IMR-90 (cell line): ENCODE data around the gene POM121L2. TPM values are rescaled to one million over a fixed set of nuclear protein-coding genes. Genes with fewer than 3 reads are reported as not detected.

Experiments used
- ATAC-seq: fragments of 200-7000 bp; cut with Tn5 transposase; 2 replicates; pipeline ENCODE4 v1.9.1; 2020; ENCODE audit warnings: low read depth, mild to moderate bottlenecking, moderate library complexity
- BruUV-seq: library from RNA; stranded (reverse); fragments of 400-500 nt; replicated peaks from 2 replicates; lab custom pipeline; 2021; lab: Mats Ljungman, UMichigan
- CTCF ChIA-PET: fragments of 300-600 bp; formaldehyde crosslinking; extraction: SDS; loops from one replicate; lab custom pipeline; 2021; ENCODE audit warnings: antibody characterized with exemption; lab: Yijun Ruan, JAX
- POLR2A ChIA-PET: fragments of 300-600 bp; sonication (Branson Sonifier 250); formaldehyde crosslinking; loops from one replicate; lab custom pipeline; 2022; ENCODE audit warnings: antibody characterized with exemption; ENCODE audit not compliant: unreplicated experiment; lab: Charles Lee
- DNase-seq: peaks from one replicate; pipeline ENCODE4 v3.0.0; 2013
- H2AFZ ChIP-seq: replicated peaks from 2 replicates; pipeline ENCODE3; 2013; ENCODE audit warnings: low read length, mild to moderate bottlenecking; ENCODE audit not compliant: poor library complexity
- H2AK5ac ChIP-seq: 2 replicates; pipeline ENCODE4 v1.6.1; 2013; ENCODE audit warnings: low read depth, low read length, inconsistent platforms
- H2AK9ac ChIP-seq: replicated peaks from 2 replicates; pipeline ENCODE3; 2013; ENCODE audit warnings: mild to moderate bottlenecking, low read depth, low read length, moderate library complexity; ENCODE audit not compliant: poor library complexity
- H2BK120ac ChIP-seq: 2 replicates; pipeline ENCODE4 v1.6.1; 2013; ENCODE audit warnings: low read depth, low read length, inconsistent platforms
- H2BK15ac ChIP-seq: 3 replicates; pipeline ENCODE4 v1.6.1; 2013; ENCODE audit warnings: low read depth, low read length, inconsistent platforms
- H2BK20ac ChIP-seq: 2 replicates; pipeline ENCODE4 v1.6.1; 2013; ENCODE audit warnings: low read depth, mild to moderate bottlenecking, inconsistent platforms, low read length, moderate library complexity
- H2BK5ac ChIP-seq: 2 replicates; pipeline ENCODE4 v1.6.1; 2013; ENCODE audit warnings: mild to moderate bottlenecking, low read depth, low read length, inconsistent platforms; ENCODE audit not compliant: poor library complexity, severe bottlenecking
- H3K14ac ChIP-seq: replicated peaks from 2 replicates; pipeline ENCODE4 v1.6.1; 2013; ENCODE audit warnings: low read depth, low read length, inconsistent platforms
- H3K18ac ChIP-seq: 2 replicates; pipeline ENCODE4 v1.6.1; 2013; ENCODE audit warnings: low read depth, low read length, control low read depth
- H3K23ac ChIP-seq: 2 replicates; pipeline ENCODE4 v1.6.1; 2013; ENCODE audit warnings: low read depth, low read length, inconsistent platforms
- H3K27ac ChIP-seq: 2 replicates; pipeline ENCODE4 v1.5.1; 2013; ENCODE audit warnings: mild to moderate bottlenecking, control low read depth, low read length; ENCODE audit not compliant: insufficient read depth
- H3K27me3 ChIP-seq: 2 replicates; pipeline ENCODE4 v1.6.1; 2013; ENCODE audit warnings: low read length; ENCODE audit not compliant: control insufficient read depth, insufficient read depth
- H3K36me3 ChIP-seq: 2 replicates; pipeline ENCODE4 v1.6.1; 2013; ENCODE audit warnings: low read length, mixed read lengths; ENCODE audit not compliant: control insufficient read depth, insufficient read depth
- H3K4ac ChIP-seq: 2 replicates; pipeline ENCODE4 v1.6.1; 2013; ENCODE audit warnings: low read depth, low read length, inconsistent platforms
- H3K4me1 ChIP-seq: 2 replicates; pipeline ENCODE4 v1.6.1; 2013; ENCODE audit warnings: low read length, mixed read lengths; ENCODE audit not compliant: control insufficient read depth, insufficient read depth
- H3K4me2 ChIP-seq: 2 replicates; pipeline ENCODE4 v1.6.1; 2013; ENCODE audit warnings: low read depth, mild to moderate bottlenecking, control low read depth, low read length, moderate library complexity
- H3K4me3 ChIP-seq: 2 replicates; pipeline ENCODE4 v1.5.1; 2013; ENCODE audit warnings: low read depth, mild to moderate bottlenecking, control low read depth, low read length, moderate library complexity; ENCODE audit not compliant: insufficient read depth
- H3K56ac ChIP-seq: 2 replicates; pipeline ENCODE4 v1.6.1; 2013; ENCODE audit warnings: low read length, inconsistent platforms; ENCODE audit not compliant: insufficient read depth; ENCODE audit errors: extremely low read depth
- H3K79me1 ChIP-seq, 2 experiments: 2 replicates each; pipeline ENCODE4 v1.6.1; 2013; ENCODE audit warnings: low read length in 2 of 2, inconsistent platforms in 1 of 2, low read depth in 1 of 2
- H3K9ac ChIP-seq: 2 replicates; pipeline ENCODE4 v1.6.1; 2013; ENCODE audit warnings: low read depth, low read length, control low read depth
- H3K9me1 ChIP-seq: 2 replicates; pipeline ENCODE4 v1.6.1; 2013; ENCODE audit warnings: low read length, inconsistent platforms; ENCODE audit not compliant: insufficient read depth
- H3K9me3 ChIP-seq: 2 replicates; pipeline ENCODE4 v1.6.1; 2013; ENCODE audit warnings: low read length; ENCODE audit not compliant: control insufficient read depth, insufficient read depth
- H4K20me1 ChIP-seq: 2 replicates; pipeline ENCODE4 v1.6.1; 2013; ENCODE audit warnings: low read length, inconsistent platforms; ENCODE audit not compliant: insufficient read depth
- H4K5ac ChIP-seq: 2 replicates; pipeline ENCODE4 v1.6.1; 2013; ENCODE audit warnings: mild to moderate bottlenecking, low read depth, low read length, control low read depth
- H4K8ac ChIP-seq, 2 experiments: 2 replicates each; pipeline ENCODE4 v1.6.1; 2013; ENCODE audit warnings: low read depth in 2 of 2, low read length in 2 of 2, control low read depth in 1 of 2, inconsistent platforms in 1 of 2
- H4K91ac ChIP-seq: 2 replicates; pipeline ENCODE4 v1.6.1; 2013; ENCODE audit warnings: low read depth, low read length, inconsistent platforms; ENCODE audit not compliant: insufficient read depth
- BHLHE40 ChIP-seq: fragments of 150-350 bp; IDR thresholded peaks from 2 replicates; pipeline ENCODE4 v1.6.1; 2016; ENCODE audit warnings: mild to moderate bottlenecking, low read depth, low read length
- CHD1 ChIP-seq: IDR thresholded peaks from 2 replicates; pipeline ENCODE4 v1.6.1; 2012; ENCODE audit warnings: low read depth, low read length, improper control_type of control experiment
- FOS ChIP-seq: fragments of 150-350 bp; IDR thresholded peaks from 2 replicates; pipeline ENCODE4 v1.6.1; 2016; ENCODE audit warnings: low read depth, low read length
- RCOR1 ChIP-seq: IDR thresholded peaks from 2 replicates; pipeline ENCODE4 v1.6.1; 2012; ENCODE audit warnings: mild to moderate bottlenecking, low read length, improper control_type of control experiment; ENCODE audit not compliant: insufficient replicate concordance
- RFX5 ChIP-seq: IDR thresholded peaks from 2 replicates; pipeline ENCODE4 v1.8.0; 2012; ENCODE audit warnings: low read depth, mild to moderate bottlenecking, low read length, moderate library complexity
- WGBS, 2 experiments: methylation state at CpG; one replicate each; pipeline versions ENCODE4 v1.1.5 to v1.1.7; 2013; ENCODE audit warnings: missing lambda C conversion rate in 2 of 2; ENCODE audit not compliant: insufficient read length in 1 of 2; ENCODE audit errors: extremely low coverage in 2 of 2; 5-methylcytosine and 5-hydroxymethylcytosine counted together
- dilution Hi-C: fragments of 300-500 bp; cut with HindIII; formaldehyde crosslinking; loops from one replicate; pipeline ENCODE4 v1.14.3; 2018; ENCODE audit warnings: low sequenced_read_pairs; ENCODE audit not compliant: unreplicated experiment
- in situ Hi-C: fragments of 300-500 bp; cut with MboI; formaldehyde crosslinking; loops from 3 replicates; pipeline ENCODE4 v1.14.3; 2019; ENCODE audit warnings: low sequenced_read_pairs, inconsistent platforms, mixed read lengths
- intact Hi-C: fragments of 100-400 bp; cut with micrococcal nuclease; formaldehyde crosslinking; loops from 2 replicates; pipeline ENCODE4 v1.10.0; 2022
- polyA plus RNA-seq, 3 experiments: library from polyadenylated mRNA; depleted of rRNA; stranded (reverse); fragments of >200 nt; gene quantifications; 2 replicates each; pipeline ENCODE4 v1.2.3, GENCODE V29; 2012; ENCODE audit warnings: low replicate concordance in 1 of 3
- total RNA-seq: library from RNA; depleted of rRNA; stranded (reverse); fragments of >200 nt; gene quantifications from 2 replicates; pipeline ENCODE4 v1.2.3, GENCODE V29; 2012
- TF ChIP-seq, protein P1 (sequence below): fragments of 150-350 bp; IDR thresholded peaks from 2 replicates; pipeline ENCODE4 v1.6.1; 2016; ENCODE audit warnings: low read depth, mild to moderate bottlenecking, low read length, moderate library complexity, borderline replicate concordance

POM121L2 gene
- total and polyA plus RNA-seq, 2 of the 4 experiments (the other 2 are of a cell fraction), result not detected

DNA sequence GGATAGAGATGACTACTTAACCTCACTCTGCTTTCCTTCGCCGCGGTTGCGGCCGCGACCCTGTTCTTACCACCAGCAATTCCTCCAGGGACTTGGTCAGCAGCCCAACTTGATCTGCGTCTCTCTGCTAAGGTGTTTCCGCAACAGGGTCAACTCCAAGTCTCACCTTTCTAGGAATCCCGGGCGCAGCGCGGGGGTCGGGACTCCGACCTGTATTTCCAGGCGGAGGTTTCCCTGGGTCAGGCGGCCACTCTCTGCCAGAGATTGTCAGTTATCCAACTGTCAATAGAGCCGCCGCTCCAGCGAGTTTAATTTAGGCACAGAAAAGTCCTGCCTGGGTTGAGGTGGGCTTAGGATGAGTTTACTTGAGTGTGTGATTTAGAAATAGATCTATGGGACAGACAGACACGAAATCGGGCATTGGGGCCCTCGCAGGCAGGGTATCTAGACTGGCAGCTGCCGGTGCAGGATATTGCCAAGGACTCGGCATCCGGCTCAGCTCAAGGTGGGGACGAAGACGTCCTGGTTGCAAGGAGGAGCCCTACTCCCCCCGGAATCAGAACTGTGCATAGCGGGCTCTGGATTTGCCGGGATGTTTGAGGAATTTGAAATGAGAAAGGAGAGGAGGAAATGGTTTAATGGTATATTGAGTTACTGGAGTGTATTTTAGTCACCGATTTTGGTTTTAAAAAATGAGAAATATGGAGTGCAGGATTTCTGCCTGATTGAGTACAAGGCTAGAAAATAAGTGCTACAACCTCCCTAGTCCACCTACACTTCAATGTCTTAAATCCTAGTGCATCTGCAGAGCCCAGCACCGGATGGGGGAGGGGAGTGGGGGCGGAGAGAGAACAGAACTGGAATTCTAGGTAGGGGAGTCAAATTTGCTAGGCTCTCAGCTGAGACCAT lies 23.7 kb downstream of the POM121L2 start:
- WGBS, 2 experiments, result 3 to 100% methylated on average over 2 to 22 of the region's 33 CpGs
- no peak overlapping the region for H3K23ac ChIP-seq
- H2AK5ac ChIP-seq, result no peak overlapping the region
- peaks cover 2% of the 10 kb centered on the region for H3K9me3 ChIP-seq
- H3K79me1 ChIP-seq, result no peaks in the 10 kb centered on the region
- H3K4me1 ChIP-seq, result no peaks in the 10 kb centered on the region
- H3K9ac ChIP-seq, result no peak overlapping the region
- no peak overlapping the region for H4K8ac ChIP-seq
- ATAC-seq (no peak), DNase-seq (no peak)
- ChIA-PET POLR2A (no interaction called here), CTCF (no interaction called here)
- in situ Hi-C loops (no loop called here), dilution Hi-C loops (no loop called here), intact Hi-C loops (no loop called here)
- no peak overlapping the region for H3K56ac ChIP-seq
- H3K36me3 ChIP-seq, result no peaks in the 10 kb centered on the region
- no peak overlapping the region for H2BK5ac ChIP-seq
- H2BK120ac ChIP-seq, result no peak overlapping the region
- no peak overlapping the region for H2AK9ac ChIP-seq
- peak overlapping the region; percentile 55; the same call in 1 of the 2 replicates for H3K4me2 ChIP-seq
- no peak overlapping the region for H3K18ac ChIP-seq
- peak overlapping the region; percentile 5; the same call in 1 of the 2 replicates for H3K4me3 ChIP-seq
- H3K27me3 ChIP-seq, result peaks cover 53% of the 10 kb centered on the region
- no TSS peak for BruUV-seq
- H4K20me1 ChIP-seq, result no peaks in the 10 kb centered on the region
- no peak overlapping the region for H3K14ac ChIP-seq
- no peak overlapping the region for H2BK20ac ChIP-seq
- TF ChIP-seq RCOR1 (no peak), CHD1 (no peak), BHLHE40 (no peak), FOS (no peak), RFX5 (no peak)
- TF ChIP-seq, protein P1, sequence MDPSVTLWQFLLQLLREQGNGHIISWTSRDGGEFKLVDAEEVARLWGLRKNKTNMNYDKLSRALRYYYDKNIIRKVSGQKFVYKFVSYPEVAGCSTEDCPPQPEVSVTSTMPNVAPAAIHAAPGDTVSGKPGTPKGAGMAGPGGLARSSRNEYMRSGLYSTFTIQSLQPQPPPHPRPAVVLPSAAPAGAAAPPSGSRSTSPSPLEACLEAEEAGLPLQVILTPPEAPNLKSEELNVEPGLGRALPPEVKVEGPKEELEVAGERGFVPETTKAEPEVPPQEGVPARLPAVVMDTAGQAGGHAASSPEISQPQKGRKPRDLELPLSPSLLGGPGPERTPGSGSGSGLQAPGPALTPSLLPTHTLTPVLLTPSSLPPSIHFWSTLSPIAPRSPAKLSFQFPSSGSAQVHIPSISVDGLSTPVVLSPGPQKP, result no peak
- no peak overlapping the region for H2BK15ac ChIP-seq
- H3K4ac ChIP-seq, result no peak overlapping the region
- no peak overlapping the region for H4K91ac ChIP-seq
- H2AFZ ChIP-seq, result no peak overlapping the region
- no peaks in the 10 kb centered on the region for H3K9me1 ChIP-seq
- no peak overlapping the region for H4K5ac ChIP-seq
- no peak overlapping the region for H3K27ac ChIP-seq
